Body of pancreas (tissue), 4 donors: ENCODE results near the gene FBLN5. TPM values are rescaled to one million over a fixed set of nuclear protein-coding genes. Genes with fewer than 3 reads are reported as not detected.

Experiments
- ATAC-seq: fragments of 150-250 bp; one replicate; pipeline ENCODE4 v1.9.1; 2016
- DNase-seq, 4 donors: peaks; one replicate each; pipeline ENCODE4 v3.0.0-alpha.2; 2019
- H3K27ac ChIP-seq, 4 donors: fragments of 200-600 bp; sonication (generic); 1 replicate in 3 of 4; 2 replicates in 1 of 4; pipeline versions ENCODE4 v1.5.1 to v1.6.1; 2016 to 2019; ENCODE audit warnings: mild to moderate bottlenecking in 1 of 4, mixed read lengths in 1 of 4, moderate library complexity in 1 of 4
- H3K27me3 ChIP-seq, 2 donors: fragments of 200-600 bp; sonication (generic); one replicate each; pipeline ENCODE4 v1.6.0; 2016; ENCODE audit warnings: mild to moderate bottlenecking in 1 of 2
- H3K36me3 ChIP-seq, 2 donors: fragments of 200-600 bp; sonication (generic); replicated peaks in 1 of 2; 2 replicates each; pipeline ENCODE4 v1.5.1; 2016; ENCODE audit warnings: low read depth in 2 of 2; ENCODE audit not compliant: insufficient read depth in 1 of 2
- H3K4me1 ChIP-seq: fragments of 200-600 bp; sonication (generic); one replicate; pipeline ENCODE4 v1.6.0; 2016
- H3K4me3 ChIP-seq, 2 donors: fragments of 200-600 bp; sonication (generic); 1 replicate in 1 of 2; 2 replicates in 1 of 2; pipeline ENCODE4 v1.5.1; 2016 to 2019
- H3K9me3 ChIP-seq, 3 donors: fragments of 200-600 bp; sonication (generic); 1 replicate in 2 of 3; 2 replicates in 1 of 3; pipeline ENCODE4 v1.5.1; 2016
- CTCF ChIP-seq, 7 experiments: fragments of 450-650 bp in 4 of 7; fragments of 200-600 bp in 3 of 7; sonication (generic) in 3 of 7; IDR thresholded peaks; one replicate each; pipeline ENCODE4 v1.5.1; 2016 to 2019; ENCODE audit warnings: antibody characterized with exemption in 7 of 7
- POLR2A ChIP-seq, 3 donors: fragments of 450-650 bp; IDR thresholded peaks; one replicate each; pipeline ENCODE4 v1.6.1; 2016; ENCODE audit warnings: antibody characterized with exemption in 3 of 3, mild to moderate bottlenecking in 2 of 3
- WGBS, 2 donors: methylation state at CpG; one replicate each; pipeline ENCODE4 v1.1.5; 2017; 5-methylcytosine and 5-hydroxymethylcytosine counted together
- intact Hi-C: fragments of 100-400 bp; cut with DNase I; formaldehyde crosslinking; loops from one replicate; pipeline ENCODE4 v1.15.1; 2023
- total RNA-seq, 2 donors: library from RNA; depleted of rRNA; stranded (reverse); fragments of >200 nt; gene quantifications; one replicate each; pipeline ENCODE4 v1.1.0, GENCODE V29; 2016

Gene FBLN5
- total RNA-seq, 2 donors from 2014 or later = 52.1 to 129 TPM

DNA sequence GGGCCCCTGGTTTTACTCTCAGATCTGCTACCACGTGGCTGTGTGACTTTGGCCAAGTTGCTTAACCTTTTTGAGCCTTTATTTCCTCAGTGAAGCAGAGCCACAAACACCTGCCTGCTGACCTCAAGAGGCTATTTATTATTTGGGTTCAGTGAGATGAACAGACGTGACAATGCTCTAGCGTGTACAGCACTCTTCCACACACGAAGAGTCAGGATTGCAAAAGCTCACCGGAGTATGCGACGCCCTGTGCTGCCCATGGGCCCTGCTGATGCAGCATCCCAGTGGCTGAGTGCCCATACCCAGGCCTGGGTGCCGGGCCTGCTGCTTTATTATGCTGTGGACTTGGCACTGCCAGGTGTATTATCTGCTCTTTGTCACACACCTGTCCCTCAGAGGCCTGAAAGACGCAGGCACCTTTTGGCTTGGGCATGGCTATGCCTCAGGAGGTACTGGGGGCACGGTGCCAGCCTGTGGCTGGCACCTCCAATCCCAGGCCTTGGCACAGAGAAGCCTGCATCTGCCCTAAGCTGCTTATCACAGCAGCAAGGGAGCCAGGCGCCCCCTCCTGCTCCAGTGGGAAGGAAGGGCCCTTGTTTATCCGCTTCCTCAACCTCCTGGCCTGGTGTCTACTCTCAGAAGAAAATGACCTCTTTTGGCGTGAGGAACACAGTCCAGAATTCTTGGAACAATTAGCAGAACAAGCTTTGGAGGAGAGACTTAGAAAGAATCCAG lies 57.9 kb downstream of the FBLN5 start:
- Histone ChIP-seq H3K9me3 (no peaks in the 10 kb centered on the region), H3K4me1 (peaks cover 40% of the 10 kb centered on the region), H3K27me3 (no peaks in the 10 kb centered on the region), H3K36me3 (no peaks in the 10 kb centered on the region), H3K27ac (peak overlapping the region; percentile 78 to 88 (median 87)), H3K4me3 (no peak overlapping the region)
- ATAC-seq (peak; percentile 69), DNase-seq (peak; percentile 66 to 97 (median 93))
- 15 to 28% methylated on average over 8 to 13 of the region's 13 CpGs for WGBS, 2 donors
- TF ChIP-seq CTCF (IDR thresholded peaks at IDR 0.05) (peak in 4 of 7 experiments; percentile 10 to 29 (median 20)), POLR2A (IDR thresholded peaks at IDR 0.05) (peak in 1 of 3 donors; percentile 44)
- intact Hi-C loops = loop anchor here (10.0 kb wide), 1 partner anchor 55 kb away; no protein-coding TSS in a partner anchor

GRCh38 chr14:91888641-91889476 lies 58.6 kb downstream of the FBLN5 start:
- Histone ChIP-seq H3K27me3 (no peaks in the 10 kb centered on the region), H3K27ac (peak overlapping the region; percentile 78 to 88 (median 87)), H3K9me3 (no peaks in the 10 kb centered on the region), H3K36me3 (no peaks in the 10 kb centered on the region), H3K4me3 (no peak overlapping the region), H3K4me1 (peaks cover 40% of the 10 kb centered on the region)
- TF ChIP-seq CTCF (IDR thresholded peaks at IDR 0.05) = no peak
- no peak for TF ChIP-seq POLR2A (IDR thresholded peaks at IDR 0.05)
- DNase-seq (peak in 1 of 4 donors; percentile 4), ATAC-seq (no peak)
- intact Hi-C loops = loop anchor here (10.0 kb wide), 1 partner anchor 54 kb away; no protein-coding TSS in a partner anchor
- 72 to 91% methylated on average over 8 to 10 of the region's 10 CpGs for WGBS, 2 donors

DNA sequence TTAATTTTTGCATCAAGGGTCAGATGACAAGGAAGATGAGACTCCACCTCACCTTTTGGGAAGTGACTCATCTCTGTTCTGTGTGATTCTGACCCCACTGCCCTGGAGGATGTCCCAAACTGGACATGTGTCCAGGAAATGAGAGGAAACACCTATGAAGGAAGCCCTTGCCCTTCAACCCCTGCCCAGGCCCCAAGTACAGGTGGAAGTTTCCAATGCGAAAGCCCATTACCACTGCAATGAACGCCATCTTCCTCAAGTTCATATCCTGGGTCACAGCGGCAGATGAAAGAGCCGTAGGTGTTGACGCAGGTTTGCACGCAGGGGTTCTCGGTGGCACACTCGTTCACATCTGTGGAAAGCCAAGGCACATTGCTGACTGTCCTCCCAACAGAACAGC lies 60.5 kb downstream of the FBLN5 start:
- H3K4me1 ChIP-seq = peaks cover 33% of the 10 kb centered on the region
- no peak overlapping the region for H3K4me3 ChIP-seq
- no peak for ATAC-seq
- no peaks in the 10 kb centered on the region for H3K9me3 ChIP-seq
- WGBS, 2 donors = 95 to 98% methylated on average over 5 to 8 of the region's 8 CpGs
- TF ChIP-seq CTCF (IDR thresholded peaks at IDR 0.05) = no peak
- TF ChIP-seq POLR2A (IDR thresholded peaks at IDR 0.05) = no peak
- no peaks in the 10 kb centered on the region for H3K36me3 ChIP-seq
- intact Hi-C loops = loop anchor here (10.0 kb wide), 1 partner anchor 52 kb away; no protein-coding TSS in a partner anchor
- no peak overlapping the region for H3K27ac ChIP-seq
- H3K27me3 ChIP-seq = no peaks in the 10 kb centered on the region
- peak in 1 of 4 donors; percentile 1 for DNase-seq

DNA sequence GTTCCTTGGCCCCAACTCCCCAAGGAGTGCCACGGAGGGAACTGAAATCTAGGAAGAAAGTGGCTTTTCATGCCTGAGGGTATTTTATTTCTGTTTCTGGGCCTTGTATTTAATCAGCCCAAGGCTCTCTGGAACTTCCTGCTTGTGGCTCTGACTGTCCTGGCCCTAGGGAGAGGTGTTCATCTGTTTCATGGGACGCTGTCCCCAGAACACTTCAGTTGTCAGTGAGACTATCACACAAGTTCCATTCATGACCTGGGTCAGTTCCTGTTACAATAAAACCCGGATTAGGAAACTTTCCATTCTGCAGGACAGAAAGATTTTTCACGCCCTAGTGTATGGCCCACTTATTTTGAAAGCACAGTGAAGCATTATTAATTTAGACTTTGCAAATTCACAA lies 61.7 kb downstream of the FBLN5 start:
- DNase-seq (peak in 1 of 4 donors; percentile 1), ATAC-seq (no peak)
- Histone ChIP-seq H3K4me3 (no peak overlapping the region), H3K4me1 (peaks cover 28% of the 10 kb centered on the region), H3K36me3 (no peaks in the 10 kb centered on the region), H3K27me3 (no peaks in the 10 kb centered on the region), H3K9me3 (no peaks in the 10 kb centered on the region), H3K27ac (no peak overlapping the region)
- 71 to 74% methylated on average over 4 of the region's 4 CpGs for WGBS, 2 donors
- intact Hi-C loops = loop anchor here (10.0 kb wide), 1 partner anchor 51 kb away; no protein-coding TSS in a partner anchor
- TF ChIP-seq POLR2A (IDR thresholded peaks at IDR 0.05) = no peak
- TF ChIP-seq CTCF (IDR thresholded peaks at IDR 0.05) = no peak
